Spleen (tissue), 11 donors: ENCODE data around the gene BAAT. TPM values are rescaled to one million over a fixed set of nuclear protein-coding genes. Genes with fewer than 3 reads are reported as not detected.

Experiments
- DNase-seq: peaks from one replicate; pipeline ENCODE4 v3.0.0-alpha.2; 2020
- H3K27ac ChIP-seq, 8 donors: fragments of 200-600 bp; sonication (generic) in 7 of 8; 1 replicate in 4 of 8; 2 replicates in 4 of 8; pipeline versions ENCODE4 v1.5.0 to v1.8.0; 2016 to 2021; ENCODE audit warnings: inconsistent platforms in 4 of 8, mild to moderate bottlenecking in 4 of 8, moderate library complexity in 1 of 8
- H3K27me3 ChIP-seq, 7 donors: fragments of 200-600 bp; sonication (generic) in 6 of 7; replicated peaks in 1 of 7; 1 replicate in 4 of 7; 2 replicates in 3 of 7; pipeline versions ENCODE4 v1.5.0 to v1.8.0; 2016 to 2021; ENCODE audit warnings: inconsistent platforms in 3 of 7, mild to moderate bottlenecking in 1 of 7
- H3K36me3 ChIP-seq, 6 donors: fragments of 200-600 bp; sonication (generic) in 5 of 6; 1 replicate in 4 of 6; 2 replicates in 2 of 6; pipeline versions ENCODE4 v1.5.0 to v1.8.0; 2016 to 2021; ENCODE audit warnings: inconsistent platforms in 2 of 6
- H3K4me1 ChIP-seq, 6 donors: fragments of 200-600 bp; sonication (generic) in 5 of 6; 1 replicate in 3 of 6; 2 replicates in 3 of 6; pipeline versions ENCODE4 v1.5.0 to v1.8.0; 2016 to 2021; ENCODE audit warnings: inconsistent platforms in 3 of 6
- H3K4me3 ChIP-seq, 8 donors: fragments of 200-600 bp; sonication (generic) in 7 of 8; 1 replicate in 4 of 8; 2 replicates in 4 of 8; pipeline versions ENCODE4 v1.5.0 to v1.8.0; 2016 to 2021; ENCODE audit warnings: inconsistent platforms in 4 of 8, mild to moderate bottlenecking in 4 of 8, moderate library complexity in 2 of 8
- H3K9me3 ChIP-seq, 8 donors: fragments of 200-600 bp; sonication (generic) in 7 of 8; 1 replicate in 4 of 8; 2 replicates in 4 of 8; pipeline versions ENCODE4 v1.5.0 to v1.8.0; 2016 to 2021; ENCODE audit warnings: inconsistent platforms in 4 of 8
- CTCF ChIP-seq, 11 experiments: fragments of 200-600 bp in 7 of 11; fragments of 450-650 bp in 4 of 11; sonication (generic) in 4 of 11; IDR thresholded peaks in 8 of 11; conservative IDR thresholded peaks in 3 of 11; 1 replicate in 7 of 11; 2 replicates in 4 of 11; pipeline versions ENCODE4 v1.4.0 to v1.8.0; 2016 to 2021; ENCODE audit warnings: antibody characterized with exemption in 11 of 11, inconsistent platforms in 4 of 11, mild to moderate bottlenecking in 1 of 11
- POLR2A ChIP-seq, 3 donors: fragments of 450-650 bp; IDR thresholded peaks; one replicate each; pipeline ENCODE4 v1.5.1; 2017; ENCODE audit warnings: antibody characterized with exemption in 3 of 3, mild to moderate bottlenecking in 1 of 3
- POLR2AphosphoS5 ChIP-seq, 3 donors: sonication (generic); formaldehyde crosslinking; IDR thresholded peaks; one replicate each; pipeline ENCODE4 v1.5.1; 2017; ENCODE audit warnings: antibody characterized with exemption in 3 of 3
- WGBS, 5 donors: extraction: QIAGEN DNeasy Blood & Tissue Kit in 3 of 5; methylation state at CpG; one replicate each; pipeline versions ENCODE4 v1.1.5 to v1.1.7; 2013 to 2018; 5-methylcytosine and 5-hydroxymethylcytosine counted together
- intact Hi-C: fragments of 100-400 bp; cut with DNase I; formaldehyde crosslinking; loops from one replicate; pipeline ENCODE4 v1.15.0; 2023; ENCODE audit warnings: low total_unique reads
- polyA plus RNA-seq, 3 donors: library from polyadenylated mRNA; stranded (reverse); fragments of 200-250 nt; gene quantifications; one replicate each; pipeline ENCODE4 v1.2.1, GENCODE V29; 2013
- total RNA-seq, 7 donors: library from RNA; depleted of rRNA in 3 of 7; stranded (reverse); fragments of >200 nt in 3 of 7; fragmentation: NEBNext Ultra II Directional in 4 of 7; extraction: Animal tissue kit (Norgen Biotek cat#: 25700) in 4 of 7; gene quantifications; one replicate each; pipeline versions ENCODE4 v1.1.0 to v1.2.1, GENCODE V29; 2016 to 2021
- donor health status: healthy with polysubstance abuse.
- donor health status: DM: no; HTN: no; CAD: no; lungs with moderate emphysema.
- donor health status: DM: no; HTN: no; CAD: no.
- donor health status: Bipolar disorder and iron deficiency.
- donor health status: healthy.
- donor health status: DM: no; HTN: no; CAD: no.
- donor health status: DM: yes; HTN: yes; CAD: no.

The BAAT gene
- total and polyA plus RNA-seq, 10 donors: 0.02 to 0.15 (median 0.10) TPM; not detected in 6

- TF ChIP-seq POLR2A (IDR thresholded peaks at IDR 0.05) (no peak), CTCF (IDR thresholded peaks at IDR 0.05 in 8 of 11, conservative IDR thresholded peaks at IDR 0.05 in 3 of 11) (no peak), POLR2AphosphoS5 (IDR thresholded peaks at IDR 0.05) (no peak)
- 75 to 89% (median 81%) methylated on average over 6 of the region's 6 CpGs for WGBS, 5 donors
- Histone ChIP-seq H3K4me1 (no peaks in the 10 kb centered on the region), H3K9me3 (no peaks in the 10 kb centered on the region), H3K27ac (no peak overlapping the region), H3K36me3 (no peaks in the 10 kb centered on the region), H3K27me3 (no peaks in the 10 kb centered on the region), H3K4me3 (no peak overlapping the region)
- no peak for DNase-seq
- intact Hi-C loops: no loop called here
These were observed 31.8 kb downstream of the BAAT start for GRCh38 chr9:101352892-101353463.

- WGBS, 5 donors: 77 to 94% (median 85%) methylated on average over 1 of the region's 1 CpG
- TF ChIP-seq CTCF (IDR thresholded peaks at IDR 0.05 in 8 of 11, conservative IDR thresholded peaks at IDR 0.05 in 3 of 11) (no peak), POLR2A (IDR thresholded peaks at IDR 0.05) (no peak), POLR2AphosphoS5 (IDR thresholded peaks at IDR 0.05) (no peak)
- Histone ChIP-seq H3K27ac (no peak overlapping the region), H3K9me3 (no peaks in the 10 kb centered on the region), H3K36me3 (no peaks in the 10 kb centered on the region), H3K27me3 (peaks cover 0 to 4% (median 0%) of the 10 kb centered on the region in 7 donors), H3K4me3 (no peak overlapping the region), H3K4me1 (no peaks in the 10 kb centered on the region)
- intact Hi-C loops: no loop called here
- no peak for DNase-seq
These were observed 34.5 kb downstream of the BAAT start for GRCh38 chr9:101350285-101350684.

GRCh38 chr9:101342595-101342994 lies 42.2 kb downstream of the BAAT start:
- H3K27me3 ChIP-seq: peaks cover 0 to 17% (median 0%) of the 10 kb centered on the region in 7 donors
- TF ChIP-seq POLR2A (IDR thresholded peaks at IDR 0.05) (no peak), POLR2AphosphoS5 (IDR thresholded peaks at IDR 0.05) (no peak), CTCF (IDR thresholded peaks at IDR 0.05 in 8 of 11, conservative IDR thresholded peaks at IDR 0.05 in 3 of 11) (no peak)
- H3K36me3 ChIP-seq: no peaks in the 10 kb centered on the region
- H3K4me3 ChIP-seq: no peak overlapping the region
- H3K27ac ChIP-seq: no peak overlapping the region
- WGBS, 5 donors: 38 to 70% (median 61%) methylated on average over 1 of the region's 1 CpG
- intact Hi-C loops: no loop called here
- no peak for DNase-seq
- no peaks in the 10 kb centered on the region for H3K9me3 ChIP-seq
- H3K4me1 ChIP-seq: no peaks in the 10 kb centered on the region

GRCh38 chr9:101341958-101342357 lies 42.8 kb downstream of the BAAT start:
- H3K4me3 ChIP-seq: no peak overlapping the region
- H3K9me3 ChIP-seq: no peaks in the 10 kb centered on the region
- H3K27me3 ChIP-seq: peaks cover 0 to 17% (median 0%) of the 10 kb centered on the region in 7 donors
- no peaks in the 10 kb centered on the region for H3K4me1 ChIP-seq
- intact Hi-C loops: no loop called here
- no peak for DNase-seq
- H3K36me3 ChIP-seq: no peaks in the 10 kb centered on the region
- no peak overlapping the region for H3K27ac ChIP-seq
- TF ChIP-seq POLR2AphosphoS5 (IDR thresholded peaks at IDR 0.05): no peak
- TF ChIP-seq POLR2A (IDR thresholded peaks at IDR 0.05): no peak
- no peak for TF ChIP-seq CTCF (IDR thresholded peaks at IDR 0.05 in 8 of 11, conservative IDR thresholded peaks at IDR 0.05 in 3 of 11)
